HL-60/S4 (cell line): ENCODE data around the gene SRCAP.
"Not testable (repeated sequence)": the region's sequence is repeated elsewhere in the genome, so short reads cannot be mapped to it uniquely, and the experiment has no call there.

Experiments used
- in situ Hi-C: fragments of 300-500 bp; cut with MboI; formaldehyde crosslinking; loops from 2 replicates; pipeline ENCODE4 v1.14.3; 2022; ENCODE audit warnings: low sequenced_read_pairs

The SRCAP gene

DNA sequence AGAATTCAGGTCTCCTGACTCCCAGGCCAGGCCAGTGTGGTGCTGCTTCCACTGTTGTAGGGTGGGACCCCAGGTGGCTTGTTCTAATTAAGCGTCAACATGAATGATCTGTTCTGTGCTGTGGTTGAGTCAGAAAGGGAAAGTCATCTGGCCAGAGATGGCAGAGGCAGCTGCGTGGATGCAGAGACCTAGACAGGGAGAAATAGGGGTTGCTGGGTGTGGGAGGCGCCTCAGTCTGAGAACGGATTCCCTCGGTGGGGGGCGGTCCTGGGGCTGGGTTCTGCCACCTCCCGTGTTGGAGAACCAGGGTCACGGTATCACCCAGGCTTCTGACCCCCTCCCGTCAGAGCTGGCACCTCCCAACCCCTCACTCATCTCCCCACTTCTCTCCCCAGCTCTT lies 35.2 kb upstream of the SRCAP start:
- in situ Hi-C loops: no loop called here

DNA sequence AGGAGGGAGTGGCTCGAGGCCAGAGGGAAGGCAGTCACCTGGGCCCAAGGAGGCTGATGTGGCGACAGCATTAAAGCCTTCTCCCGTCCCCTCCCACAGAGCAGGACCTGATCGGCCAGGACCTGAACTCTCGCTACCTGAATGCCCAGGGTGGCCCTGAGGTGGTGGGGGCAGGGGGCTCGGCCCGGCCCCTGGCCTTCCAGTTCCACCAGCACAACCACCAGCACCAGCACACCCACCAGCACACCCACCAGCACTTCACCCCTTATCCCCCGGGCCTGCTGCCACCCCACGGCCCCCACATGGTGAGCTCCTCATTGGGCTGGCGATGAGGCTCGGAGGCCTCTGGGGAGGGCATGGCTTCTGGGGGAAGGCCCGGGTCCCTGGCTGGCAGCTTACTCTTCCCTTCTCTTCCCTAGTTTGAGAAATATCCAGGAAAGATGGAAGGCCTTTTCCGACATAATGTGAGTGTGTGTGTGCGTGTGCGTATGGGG lies 34.3 kb upstream of the SRCAP start:
- in situ Hi-C loops: no loop called here

DNA sequence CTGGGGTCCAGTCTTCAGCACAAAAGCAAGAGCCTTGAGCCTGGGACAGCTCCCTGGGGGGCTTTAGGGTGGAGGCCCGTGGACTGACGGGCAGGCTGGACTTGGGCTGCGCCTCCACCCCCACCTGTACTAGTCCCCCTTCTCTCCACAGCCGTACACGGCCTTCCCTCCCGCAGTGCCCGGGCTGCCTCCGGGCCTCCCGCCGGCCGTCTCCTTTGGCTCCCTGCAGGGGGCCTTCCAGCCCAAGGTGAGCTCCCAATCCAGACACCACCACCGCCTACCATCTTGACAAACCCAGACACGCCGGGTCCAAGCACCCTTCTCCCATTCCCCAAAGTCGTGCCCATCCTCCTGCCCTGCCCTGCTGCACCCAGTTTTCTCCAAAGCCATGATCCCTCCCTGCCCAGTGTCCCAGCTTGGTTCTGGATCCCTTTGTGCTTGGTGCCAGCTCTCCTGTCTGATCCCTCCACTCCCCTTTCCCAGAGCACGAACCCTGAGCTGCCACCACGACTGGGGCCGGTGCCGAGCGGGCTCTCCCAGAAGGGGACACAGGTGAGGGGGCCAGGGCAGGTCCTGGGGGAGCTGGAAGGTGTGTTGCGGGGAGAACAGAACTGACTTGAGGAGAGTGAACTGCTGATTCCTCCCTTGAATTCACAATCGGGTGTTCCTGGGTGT lies 33.7 kb upstream of the SRCAP start:
- in situ Hi-C loops: no loop called here

DNA sequence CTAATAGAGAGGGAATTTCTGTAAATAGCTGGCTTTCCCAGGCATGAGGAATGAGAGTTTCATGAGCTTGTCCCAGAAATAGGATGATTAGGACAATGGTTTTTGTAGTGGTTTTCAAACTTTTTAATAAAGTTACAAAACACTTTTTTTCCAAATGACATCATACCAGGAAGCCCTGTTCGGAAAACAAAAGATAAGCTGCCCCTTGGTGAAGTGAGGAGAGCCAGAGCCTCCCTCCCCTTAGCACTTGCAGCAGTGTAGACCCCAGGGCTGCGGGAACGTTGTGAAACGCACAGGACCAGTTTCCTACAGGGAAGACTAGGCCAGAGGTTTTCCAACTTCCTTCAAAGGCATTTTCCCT lies 33.2 kb upstream of the SRCAP start:
- in situ Hi-C loops: no loop called here

- in situ Hi-C loops: no loop called here
Measured at GRCh38 chr16:30666681-30667080, 32.3 kb upstream of the SRCAP start.

GRCh38 chr16:30667361-30667905 lies 31.5 kb upstream of the SRCAP start:
- in situ Hi-C loops: no loop called here

GRCh38 chr16:30668393-30668792 lies 30.6 kb upstream of the SRCAP start:
- in situ Hi-C loops: no loop called here

DNA sequence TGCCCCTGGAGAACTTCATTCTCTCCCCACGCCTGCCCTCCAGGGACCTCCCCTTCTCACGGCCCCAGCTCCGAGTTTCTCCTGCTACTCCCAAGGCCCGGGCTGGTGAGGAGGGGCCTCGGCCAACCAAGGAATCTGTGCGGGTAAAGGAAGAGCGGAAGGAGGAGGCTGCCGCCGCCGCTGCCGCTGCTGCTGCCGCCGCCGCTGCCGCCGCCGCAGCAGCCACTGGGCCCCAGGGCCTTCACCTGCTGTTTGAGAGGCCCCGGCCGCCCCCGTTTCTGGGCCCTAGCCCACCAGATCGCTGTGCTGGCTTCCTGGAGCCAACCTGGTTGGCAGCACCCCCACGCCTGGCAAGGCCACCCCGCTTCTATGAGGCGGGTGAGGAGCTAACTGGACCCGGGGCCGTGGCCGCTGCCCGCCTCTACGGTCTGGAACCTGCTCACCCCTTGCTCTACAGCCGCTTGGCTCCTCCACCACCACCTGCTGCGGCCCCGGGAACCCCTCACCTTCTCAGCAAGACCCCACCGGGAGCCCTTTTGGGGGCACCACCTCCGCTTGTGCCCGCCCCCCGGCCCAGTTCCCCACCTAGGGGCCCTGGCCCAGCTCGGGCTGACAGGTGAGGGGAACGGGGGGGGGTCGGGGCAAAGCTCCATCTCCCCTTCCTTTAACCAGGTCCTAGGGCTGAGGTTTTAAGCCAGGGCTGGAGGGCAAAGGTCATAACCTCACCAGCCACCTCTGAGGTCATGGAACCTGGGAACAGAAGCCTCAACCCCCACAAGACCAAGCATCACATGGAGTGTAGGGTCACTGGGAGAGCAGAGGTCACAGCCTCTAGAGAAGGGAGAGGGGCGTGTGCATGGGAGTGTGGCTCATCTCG lies 29.7 kb upstream of the SRCAP start:
- in situ Hi-C loops: no loop called here

DNA sequence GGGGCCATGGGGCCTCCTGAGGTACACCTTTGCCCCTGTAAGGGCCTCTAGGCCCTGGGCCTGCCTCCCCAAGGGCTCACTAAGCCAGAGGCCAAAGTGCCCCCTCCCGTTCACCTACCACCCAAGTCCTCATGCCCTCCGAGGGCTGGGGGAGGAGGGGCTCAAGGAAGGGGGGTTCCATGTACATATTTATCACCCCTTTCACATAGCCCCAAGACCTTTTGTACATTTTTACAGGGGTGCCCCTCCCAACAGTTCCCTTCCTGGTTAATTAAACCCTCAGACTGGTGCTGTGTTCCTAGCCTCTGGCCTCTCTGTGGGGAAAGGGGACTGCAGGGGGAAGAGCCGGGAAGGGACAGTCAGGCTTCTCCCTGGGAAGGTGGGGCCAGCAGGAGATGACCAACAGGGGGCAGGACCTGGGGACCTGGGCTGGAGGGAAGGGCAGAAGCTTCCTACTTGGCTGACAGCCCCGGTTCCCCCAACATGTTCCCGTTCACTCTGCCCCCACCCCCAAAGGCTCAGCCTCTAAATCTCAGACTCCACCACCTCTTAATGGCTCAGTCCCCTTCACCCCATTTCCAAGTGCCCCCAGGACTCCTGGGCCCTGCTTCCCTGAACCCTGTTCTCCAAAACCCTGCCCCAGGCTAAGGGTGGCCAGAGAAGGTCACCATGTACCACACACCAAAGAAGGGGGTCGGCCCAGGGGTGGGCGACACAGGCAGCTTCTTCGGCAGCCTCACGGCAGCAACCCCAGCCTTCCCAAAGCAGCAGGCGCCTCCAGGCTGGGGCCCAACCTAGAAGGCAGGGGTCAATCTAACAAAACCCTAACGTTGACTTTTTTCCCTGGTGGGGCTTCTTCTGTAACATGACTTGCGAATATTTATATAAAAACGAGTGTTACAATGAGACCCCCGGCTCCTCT lies 28.8 kb upstream of the SRCAP start:
- in situ Hi-C loops: no loop called here

- in situ Hi-C loops: no loop called here
Measured at GRCh38 chr16:30675143-30675542, 23.8 kb upstream of the SRCAP start.

DNA sequence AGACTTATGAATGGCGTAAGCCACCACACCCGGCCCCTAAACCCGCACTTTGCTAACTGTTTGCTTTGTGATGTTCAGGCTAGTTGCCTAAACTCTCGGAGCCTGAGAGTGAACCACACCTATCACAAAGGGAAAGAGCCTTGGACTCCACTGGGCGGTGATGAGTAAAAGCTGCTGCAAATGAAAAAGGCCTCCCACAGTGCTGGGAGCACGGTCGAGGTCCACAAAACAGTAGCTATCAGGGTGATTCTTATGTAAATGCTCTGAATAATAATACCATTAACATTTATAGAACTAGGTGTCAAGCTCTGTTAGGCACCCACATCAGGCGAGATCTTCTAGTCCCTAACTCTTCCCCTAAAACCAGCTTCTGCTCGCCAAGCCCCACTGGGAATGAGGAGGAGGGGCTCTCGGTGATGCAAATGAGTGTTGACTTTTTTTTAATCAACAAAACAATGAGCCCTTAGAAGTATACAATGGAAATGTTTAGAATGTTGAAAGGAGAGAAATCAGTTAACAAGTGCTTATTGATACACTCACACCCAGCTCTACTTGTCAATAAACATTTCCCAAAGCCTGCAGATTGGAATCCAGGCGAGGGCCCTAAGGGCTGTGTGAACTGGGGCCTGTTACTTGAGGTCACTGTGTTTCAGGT lies 20.9 kb upstream of the SRCAP start:
- in situ Hi-C loops: no loop called here

DNA sequence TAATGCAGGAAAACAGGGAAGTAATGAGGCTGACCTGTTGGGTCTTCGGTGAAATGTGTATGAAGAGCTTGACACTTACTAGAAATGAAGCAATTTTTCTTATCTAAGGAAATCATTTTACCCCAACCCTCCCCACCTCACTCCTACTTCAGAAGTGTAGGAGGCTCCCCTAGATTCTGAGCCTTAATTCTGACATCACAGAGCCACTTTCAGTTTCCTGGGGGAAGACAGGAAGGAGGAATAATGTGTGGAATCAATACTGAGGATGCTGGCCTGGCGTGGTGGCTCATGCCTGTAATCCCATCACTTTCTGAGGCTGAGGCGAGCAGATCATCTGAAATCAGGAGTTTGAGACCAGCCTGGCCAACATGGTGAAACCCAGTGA lies 20.4 kb upstream of the SRCAP start:
- in situ Hi-C loops: no loop called here

GRCh38 chr16:30680326-30680725 lies 18.6 kb upstream of the SRCAP start:
- in situ Hi-C loops: no loop called here

- in situ Hi-C loops: no loop called here
Measured at GRCh38 chr16:30688701-30689100, 10.3 kb upstream of the SRCAP start.

DNA sequence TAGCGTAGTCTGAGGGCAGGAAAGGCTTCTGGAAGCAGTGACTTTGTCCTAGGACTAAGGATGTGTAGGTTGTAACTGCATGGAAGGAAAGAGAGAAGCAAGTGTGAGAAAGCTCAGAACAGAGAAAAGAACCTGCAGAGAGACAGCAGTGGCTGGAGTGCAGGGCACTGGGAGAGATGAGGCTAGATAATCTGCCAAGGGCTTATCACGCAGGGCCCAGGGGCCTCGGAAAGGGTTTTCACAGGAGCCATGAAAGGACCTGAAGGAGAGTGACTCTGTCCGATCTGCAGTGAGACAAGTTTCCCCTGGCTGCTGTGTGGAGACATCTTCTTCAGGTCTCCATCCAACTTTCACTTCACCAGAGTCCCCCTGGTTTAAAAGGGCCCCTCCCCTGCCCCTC lies 7.1 kb upstream of the SRCAP start:
- in situ Hi-C loops: no loop called here

DNA sequence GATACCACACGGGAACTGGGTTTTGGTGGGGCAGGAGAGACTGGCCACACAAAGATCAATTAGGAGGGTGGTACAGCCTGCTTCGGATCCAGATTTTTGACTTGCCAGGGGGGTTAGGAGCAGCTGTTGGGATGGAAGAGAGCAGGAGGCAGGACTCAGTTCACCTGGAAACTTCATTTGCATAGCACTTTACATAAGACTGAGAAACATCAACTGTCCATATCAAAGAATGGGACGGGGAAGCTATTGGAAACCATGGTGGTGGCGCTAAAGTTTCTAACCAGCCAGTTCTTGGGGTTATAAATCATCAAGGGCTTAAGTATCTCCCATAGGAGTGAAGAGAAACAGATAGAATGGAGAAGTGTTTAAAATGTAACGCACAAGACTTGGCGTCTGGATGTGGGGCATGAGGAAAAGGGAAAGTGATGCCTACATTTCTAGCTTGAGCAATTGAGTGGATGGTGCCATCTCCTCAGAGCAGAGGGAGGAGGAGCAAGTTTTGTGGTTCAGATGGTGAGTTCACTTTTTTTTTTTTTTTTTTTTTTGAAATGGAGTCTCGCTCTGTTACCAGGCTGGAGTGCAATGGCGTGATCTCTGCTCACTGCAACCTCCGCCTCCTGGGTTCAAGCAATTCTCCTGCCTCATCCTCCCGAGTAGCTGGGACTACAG lies 6.4 kb upstream of the SRCAP start:
- in situ Hi-C loops: no loop called here

GRCh38 chr16:30694926-30695693 lies 3.9 kb upstream of the SRCAP start:
- in situ Hi-C loops: no loop called here

- in situ Hi-C loops: not testable (repeated sequence)
Measured at GRCh38 chr16:30696646-30697045, 2.3 kb upstream of the SRCAP start.
